Nephron (organoid): Measurements from ENCODE around the gene ADAM8.

Experiments
- H3K27ac Mint-ChIP-seq, 3 experiments: 2 replicates each; pipeline ENCODE4 v1.8.0; 2020; ENCODE audit warnings: mixed read lengths in 3 of 3, mild to moderate bottlenecking in 2 of 3, moderate library complexity in 1 of 3
- H3K27me3 Mint-ChIP-seq: 2 replicates; pipeline ENCODE4 v1.8.0; 2021; ENCODE audit warnings: low read depth, mild to moderate bottlenecking, moderate library complexity, mixed read lengths
- H3K36me3 Mint-ChIP-seq: 2 replicates; pipeline ENCODE4 v1.8.0; 2020; ENCODE audit warnings: low read depth, mixed read lengths
- H3K4me1 Mint-ChIP-seq: 2 replicates; pipeline ENCODE4 v1.8.0; 2020; ENCODE audit warnings: mixed read lengths
- H3K4me3 Mint-ChIP-seq, 3 experiments: 2 replicates each; pipeline ENCODE4 v1.8.0; 2020; ENCODE audit warnings: mild to moderate bottlenecking in 3 of 3, mixed read lengths in 3 of 3, moderate library complexity in 2 of 3
- H3K9me3 Mint-ChIP-seq: 2 replicates; pipeline ENCODE4 v1.8.0; 2020; ENCODE audit warnings: mixed read lengths
- TF ChIP-seq, protein P1 (sequence below), 3 experiments: fragments of 200-600 bp; sonication (generic); IDR thresholded peaks; one replicate each; pipeline ENCODE4 v1.5.0; 2021; ENCODE audit warnings: antibody characterized with exemption in 3 of 3; ENCODE audit not compliant: unreplicated experiment in 3 of 3

Gene ADAM8

DNA sequence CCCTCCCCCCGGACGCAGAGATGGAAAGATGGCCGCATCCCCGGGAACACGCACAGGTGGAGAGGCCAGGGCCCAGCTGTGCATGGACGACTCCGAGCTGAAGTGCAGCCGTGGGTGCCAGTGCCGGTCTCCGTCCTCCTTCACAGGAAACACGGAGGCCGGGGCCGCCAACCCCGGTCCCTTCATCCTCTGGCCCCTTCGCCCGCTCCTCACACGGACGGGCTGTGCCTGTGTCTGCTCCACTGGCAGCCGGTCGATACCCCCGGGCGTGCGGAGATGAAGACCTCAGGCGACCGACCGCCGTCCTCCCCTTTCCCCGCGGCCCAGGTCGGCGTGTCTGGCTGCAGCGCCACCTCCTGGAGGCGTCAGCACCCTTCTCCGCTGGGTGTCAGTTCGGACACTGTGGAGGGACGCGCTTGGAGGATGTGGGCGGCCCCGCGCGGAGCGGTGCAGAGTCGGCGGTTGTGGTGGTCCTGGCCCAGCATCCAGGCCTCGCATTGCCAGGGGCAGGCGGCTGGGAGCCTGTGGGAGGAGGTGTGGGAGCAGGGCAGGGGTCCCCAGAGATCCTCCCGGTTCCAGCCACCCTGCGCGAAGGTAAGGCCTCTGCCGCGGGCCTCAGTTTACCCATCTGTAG is 41.9 kb upstream of the ADAM8 start:
- peaks cover 19% of the 10 kb centered on the region for H3K4me1 Mint-ChIP-seq
- peaks cover 5% of the 10 kb centered on the region for H3K9me3 Mint-ChIP-seq
- H3K36me3 Mint-ChIP-seq: no peaks in the 10 kb centered on the region
- TF ChIP-seq, protein P1, sequence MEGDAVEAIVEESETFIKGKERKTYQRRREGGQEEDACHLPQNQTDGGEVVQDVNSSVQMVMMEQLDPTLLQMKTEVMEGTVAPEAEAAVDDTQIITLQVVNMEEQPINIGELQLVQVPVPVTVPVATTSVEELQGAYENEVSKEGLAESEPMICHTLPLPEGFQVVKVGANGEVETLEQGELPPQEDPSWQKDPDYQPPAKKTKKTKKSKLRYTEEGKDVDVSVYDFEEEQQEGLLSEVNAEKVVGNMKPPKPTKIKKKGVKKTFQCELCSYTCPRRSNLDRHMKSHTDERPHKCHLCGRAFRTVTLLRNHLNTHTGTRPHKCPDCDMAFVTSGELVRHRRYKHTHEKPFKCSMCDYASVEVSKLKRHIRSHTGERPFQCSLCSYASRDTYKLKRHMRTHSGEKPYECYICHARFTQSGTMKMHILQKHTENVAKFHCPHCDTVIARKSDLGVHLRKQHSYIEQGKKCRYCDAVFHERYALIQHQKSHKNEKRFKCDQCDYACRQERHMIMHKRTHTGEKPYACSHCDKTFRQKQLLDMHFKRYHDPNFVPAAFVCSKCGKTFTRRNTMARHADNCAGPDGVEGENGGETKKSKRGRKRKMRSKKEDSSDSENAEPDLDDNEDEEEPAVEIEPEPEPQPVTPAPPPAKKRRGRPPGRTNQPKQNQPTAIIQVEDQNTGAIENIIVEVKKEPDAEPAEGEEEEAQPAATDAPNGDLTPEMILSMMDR (IDR thresholded peaks at IDR 0.05; ENCODE audit: unreplicated experiment in 3 of 3): peak; percentile 67 to 80 (median 74)
- no peak overlapping the region for H3K27ac Mint-ChIP-seq
- peak overlapping the region in 2 of 3 experiments; percentile 32 to 39 for H3K4me3 Mint-ChIP-seq
- H3K27me3 Mint-ChIP-seq: peaks cover 27% of the 10 kb centered on the region

DNA sequence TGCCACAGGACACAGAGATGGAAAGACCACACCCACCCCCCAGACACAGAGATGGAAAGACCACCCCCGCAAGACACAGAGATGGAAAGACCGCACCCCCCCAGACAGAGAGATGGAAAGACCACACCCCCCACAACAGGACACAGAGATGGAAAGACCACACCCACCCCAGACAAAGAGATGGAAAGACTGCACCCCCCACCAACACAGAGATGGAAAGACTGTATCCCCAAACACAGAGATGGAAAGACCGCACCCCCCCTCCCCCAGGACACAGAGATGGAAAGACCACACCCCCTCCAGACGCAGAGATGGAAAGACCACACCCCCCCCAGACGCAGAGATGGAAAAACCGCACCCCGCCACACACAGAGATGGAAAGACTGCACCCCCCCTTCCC is 40.1 kb upstream of the ADAM8 start:
- no peak overlapping the region for H3K27ac Mint-ChIP-seq
- H3K9me3 Mint-ChIP-seq: peaks cover 5% of the 10 kb centered on the region
- H3K27me3 Mint-ChIP-seq: peaks cover 18% of the 10 kb centered on the region
- peaks cover 6% of the 10 kb centered on the region for H3K36me3 Mint-ChIP-seq
- TF ChIP-seq, protein P1 (IDR thresholded peaks at IDR 0.05; ENCODE audit: unreplicated experiment in 3 of 3): no peak
- H3K4me1 Mint-ChIP-seq: peaks cover 19% of the 10 kb centered on the region
- peak overlapping the region in 1 of 3 experiments; percentile 60 for H3K4me3 Mint-ChIP-seq

DNA sequence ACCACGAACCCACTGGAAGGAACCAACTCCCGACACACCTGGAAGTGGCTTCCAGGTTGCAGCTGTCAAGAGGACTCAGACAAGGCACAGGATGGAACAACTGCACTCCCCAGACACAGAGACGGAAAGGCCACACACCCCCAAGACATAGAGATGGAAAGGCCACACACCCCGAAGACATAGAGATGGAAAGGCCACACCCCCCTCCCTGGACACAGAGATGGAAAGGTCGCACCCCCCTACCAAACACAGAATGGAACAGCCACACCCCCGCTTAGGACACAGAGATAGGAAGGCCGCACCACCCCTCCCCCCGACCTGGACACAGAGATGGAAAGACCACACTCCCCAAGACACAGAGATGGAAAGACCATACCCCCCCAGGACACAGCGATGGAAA is 39.6 kb upstream of the ADAM8 start:
- H3K4me3 Mint-ChIP-seq: peak overlapping the region in 1 of 3 experiments; percentile 60
- peaks cover 5% of the 10 kb centered on the region for H3K9me3 Mint-ChIP-seq
- TF ChIP-seq, protein P1 (IDR thresholded peaks at IDR 0.05; ENCODE audit: unreplicated experiment in 3 of 3): no peak
- H3K36me3 Mint-ChIP-seq: peaks cover 10% of the 10 kb centered on the region
- H3K27me3 Mint-ChIP-seq: peaks cover 18% of the 10 kb centered on the region
- H3K27ac Mint-ChIP-seq: no peak overlapping the region
- peaks cover 19% of the 10 kb centered on the region for H3K4me1 Mint-ChIP-seq

DNA sequence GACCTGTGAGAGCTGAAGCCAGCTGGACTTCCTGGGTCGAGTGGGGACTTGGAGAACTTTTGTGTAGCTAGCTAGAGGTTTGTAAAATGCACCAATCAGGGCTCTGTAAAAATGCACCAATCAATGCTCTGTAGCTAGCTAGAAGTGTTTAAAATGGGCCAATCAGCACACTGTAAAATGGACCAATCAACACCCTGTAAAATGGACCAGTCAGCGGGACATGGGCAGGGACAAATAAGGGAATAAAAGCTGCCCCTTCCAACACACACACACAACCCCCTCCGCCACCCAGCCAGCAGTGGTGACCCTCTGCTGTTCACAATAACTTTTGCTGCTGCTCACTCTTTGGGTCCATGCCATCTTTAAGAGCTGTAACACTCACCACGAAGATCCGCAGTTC is 39.2 kb upstream of the ADAM8 start:
- Mint-ChIP-seq H3K4me3 (peak overlapping the region in 1 of 3 experiments; percentile 60), H3K9me3 (peaks cover 5% of the 10 kb centered on the region), H3K27ac (no peak overlapping the region), H3K36me3 (peaks cover 14% of the 10 kb centered on the region), H3K4me1 (peaks cover 19% of the 10 kb centered on the region), H3K27me3 (peaks cover 18% of the 10 kb centered on the region)
- TF ChIP-seq, protein P1 (IDR thresholded peaks at IDR 0.05; ENCODE audit: unreplicated experiment in 3 of 3): no peak

DNA sequence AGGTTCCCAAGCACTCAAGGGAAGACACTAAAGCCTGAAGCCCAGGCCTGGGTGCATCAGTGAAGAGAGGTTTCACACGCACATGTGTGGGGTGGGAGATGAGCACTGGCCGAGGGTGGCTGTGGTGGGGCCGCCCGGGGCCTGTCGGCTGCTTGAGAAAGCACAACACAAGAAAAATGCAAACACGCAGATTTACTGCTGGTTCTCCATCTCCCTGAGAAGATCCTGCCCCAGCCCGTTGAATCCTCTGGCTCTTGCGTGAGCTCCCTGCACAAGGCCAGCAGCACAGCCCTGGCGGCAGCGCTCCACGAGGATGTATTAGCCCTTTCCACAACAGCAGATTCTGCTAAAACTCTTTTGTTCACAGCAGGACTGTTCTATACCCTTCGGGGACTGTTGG is 38.2 kb upstream of the ADAM8 start:
- peak overlapping the region in 2 of 3 experiments; percentile 34 to 62 for H3K27ac Mint-ChIP-seq
- peaks cover 18% of the 10 kb centered on the region for H3K36me3 Mint-ChIP-seq
- no peaks in the 10 kb centered on the region for H3K9me3 Mint-ChIP-seq
- TF ChIP-seq, protein P1 (IDR thresholded peaks at IDR 0.05; ENCODE audit: unreplicated experiment in 3 of 3): no peak
- H3K4me1 Mint-ChIP-seq: peaks cover 19% of the 10 kb centered on the region
- peak overlapping the region in 1 of 3 experiments; percentile 31 for H3K4me3 Mint-ChIP-seq
- H3K27me3 Mint-ChIP-seq: peaks cover 13% of the 10 kb centered on the region

DNA sequence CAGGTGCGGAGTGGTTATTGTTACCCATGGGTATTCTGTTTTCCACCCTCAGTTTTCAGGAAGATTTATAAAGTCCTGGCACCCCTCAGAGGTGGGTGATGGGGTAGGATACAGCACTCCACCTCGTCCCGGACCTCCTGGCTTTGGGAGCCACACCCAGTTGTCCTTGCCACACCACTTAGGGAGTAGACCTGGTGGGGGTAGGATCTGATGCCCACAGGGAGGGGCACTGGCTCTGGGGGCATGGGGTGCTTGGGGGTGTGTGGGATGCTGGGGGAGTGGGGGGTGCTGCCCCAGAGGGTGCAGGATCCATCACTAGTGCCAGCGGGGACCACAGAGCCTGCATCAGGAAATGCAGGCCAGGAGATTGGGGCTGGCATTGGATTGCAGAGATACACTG is 36.5 kb upstream of the ADAM8 start:
- no peaks in the 10 kb centered on the region for H3K9me3 Mint-ChIP-seq
- H3K27ac Mint-ChIP-seq: no peak overlapping the region
- no peak overlapping the region for H3K4me3 Mint-ChIP-seq
- H3K4me1 Mint-ChIP-seq: peaks cover 15% of the 10 kb centered on the region
- H3K36me3 Mint-ChIP-seq: peaks cover 18% of the 10 kb centered on the region
- peaks cover 5% of the 10 kb centered on the region for H3K27me3 Mint-ChIP-seq
- TF ChIP-seq, protein P1 (IDR thresholded peaks at IDR 0.05; ENCODE audit: unreplicated experiment in 3 of 3): no peak
